ENCODE data around the gene DMD. TPM values are rescaled to one million over a fixed set of nuclear protein-coding genes. Genes with fewer than 3 reads are reported as not detected.

Gene DMD
- total RNA-seq, 1 donor from 2014 or later, result 2.5 TPM

DNA sequence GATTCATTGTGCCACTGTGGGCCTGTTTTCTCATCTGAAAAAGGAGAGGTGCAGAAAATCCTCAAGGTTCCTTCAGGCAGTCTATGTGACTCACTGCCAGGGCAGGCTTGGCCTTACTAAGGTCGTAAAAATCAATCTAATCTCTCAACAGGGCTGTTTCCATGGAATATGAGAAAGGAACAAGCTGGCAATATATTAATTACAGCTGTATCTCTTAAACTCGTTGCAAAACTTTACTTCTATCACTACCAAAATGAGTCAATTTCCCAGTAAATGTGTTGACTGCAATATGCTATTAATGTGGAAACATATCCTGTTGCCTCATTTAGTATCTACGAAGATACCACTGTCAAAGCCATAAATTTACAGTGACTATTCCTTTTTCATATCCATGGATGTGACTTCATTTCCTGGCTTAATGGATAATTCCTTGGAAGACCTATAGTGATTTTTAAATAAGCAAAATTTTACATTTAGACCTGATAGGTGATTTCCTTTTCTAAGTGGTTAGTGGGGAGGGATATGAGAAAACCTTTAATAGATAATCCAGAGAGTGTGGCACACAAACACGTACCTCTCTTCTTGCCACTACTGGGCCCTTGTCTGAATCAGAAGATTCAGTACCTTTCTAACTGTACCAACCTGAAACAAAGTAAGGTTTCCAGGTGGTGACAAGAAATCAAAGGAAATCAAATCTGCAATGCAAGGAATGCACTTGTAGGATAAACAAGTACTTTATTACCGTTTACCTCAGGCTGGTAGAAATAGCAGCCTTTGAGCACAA, 2012.1 kb downstream of the DMD start:
- H3K4me3 ChIP-seq (ENCODE audit: low read depth, low read length), result no peak overlapping the region
- no peak for DNase-seq (ENCODE audit: low read depth)
- no peaks in the 10 kb centered on the region for H3K36me3 ChIP-seq (ENCODE audit: control insufficient read depth, insufficient read depth, low read length)
- no peaks in the 10 kb centered on the region for H3K27me3 ChIP-seq (ENCODE audit: control insufficient read depth, insufficient read depth, low read length)
- TF ChIP-seq, protein P1, sequence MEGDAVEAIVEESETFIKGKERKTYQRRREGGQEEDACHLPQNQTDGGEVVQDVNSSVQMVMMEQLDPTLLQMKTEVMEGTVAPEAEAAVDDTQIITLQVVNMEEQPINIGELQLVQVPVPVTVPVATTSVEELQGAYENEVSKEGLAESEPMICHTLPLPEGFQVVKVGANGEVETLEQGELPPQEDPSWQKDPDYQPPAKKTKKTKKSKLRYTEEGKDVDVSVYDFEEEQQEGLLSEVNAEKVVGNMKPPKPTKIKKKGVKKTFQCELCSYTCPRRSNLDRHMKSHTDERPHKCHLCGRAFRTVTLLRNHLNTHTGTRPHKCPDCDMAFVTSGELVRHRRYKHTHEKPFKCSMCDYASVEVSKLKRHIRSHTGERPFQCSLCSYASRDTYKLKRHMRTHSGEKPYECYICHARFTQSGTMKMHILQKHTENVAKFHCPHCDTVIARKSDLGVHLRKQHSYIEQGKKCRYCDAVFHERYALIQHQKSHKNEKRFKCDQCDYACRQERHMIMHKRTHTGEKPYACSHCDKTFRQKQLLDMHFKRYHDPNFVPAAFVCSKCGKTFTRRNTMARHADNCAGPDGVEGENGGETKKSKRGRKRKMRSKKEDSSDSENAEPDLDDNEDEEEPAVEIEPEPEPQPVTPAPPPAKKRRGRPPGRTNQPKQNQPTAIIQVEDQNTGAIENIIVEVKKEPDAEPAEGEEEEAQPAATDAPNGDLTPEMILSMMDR (IDR thresholded peaks at IDR 0.05; ENCODE audit: insufficient read depth, low read length, poor library complexity, severe bottlenecking), result no peak

DNA sequence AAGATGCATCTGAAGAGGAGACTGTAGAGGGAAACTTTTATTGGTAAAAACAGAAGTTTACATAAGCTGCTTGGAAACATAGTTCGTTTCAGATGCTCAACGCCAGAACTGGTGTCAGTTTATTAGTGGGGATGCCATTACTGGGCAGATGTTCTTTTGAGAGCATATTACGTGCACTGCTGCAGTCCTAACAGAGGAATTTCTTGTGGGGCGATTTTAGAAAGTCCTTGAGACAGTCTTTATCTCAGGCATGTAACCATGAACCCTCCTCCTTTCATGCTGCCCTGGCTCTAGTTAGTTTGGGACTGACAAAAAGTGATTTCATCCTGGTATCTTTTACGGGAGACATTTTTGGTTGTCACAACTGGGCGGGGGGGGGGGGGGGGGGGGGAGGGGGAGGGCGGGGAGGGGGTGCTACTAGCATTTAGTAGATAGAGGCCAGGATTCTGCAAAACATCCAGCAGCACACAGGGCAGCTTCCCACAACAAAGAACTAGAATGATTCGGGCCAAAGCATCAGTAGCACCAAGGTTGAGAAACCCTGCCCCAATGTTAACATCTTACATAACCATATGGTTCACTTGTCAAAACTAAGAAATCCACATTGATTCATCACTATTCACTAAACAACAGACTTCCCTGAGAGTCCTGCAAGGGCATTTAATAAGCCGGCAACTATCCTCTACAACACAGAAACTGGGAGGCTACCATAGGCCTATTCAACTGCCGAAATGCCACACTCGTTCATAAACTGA, 2021.0 kb downstream of the DMD start:
- Histone ChIP-seq H3K27me3 (ENCODE audit: control insufficient read depth, insufficient read depth, low read length) (no peaks in the 10 kb centered on the region), H3K4me3 (ENCODE audit: low read depth, low read length) (no peak overlapping the region), H3K36me3 (ENCODE audit: control insufficient read depth, insufficient read depth, low read length) (no peaks in the 10 kb centered on the region)
- no peak for DNase-seq (ENCODE audit: low read depth)
- TF ChIP-seq, protein P1 (IDR thresholded peaks at IDR 0.05; ENCODE audit: insufficient read depth, low read length, poor library complexity, severe bottlenecking), result no peak

DNA sequence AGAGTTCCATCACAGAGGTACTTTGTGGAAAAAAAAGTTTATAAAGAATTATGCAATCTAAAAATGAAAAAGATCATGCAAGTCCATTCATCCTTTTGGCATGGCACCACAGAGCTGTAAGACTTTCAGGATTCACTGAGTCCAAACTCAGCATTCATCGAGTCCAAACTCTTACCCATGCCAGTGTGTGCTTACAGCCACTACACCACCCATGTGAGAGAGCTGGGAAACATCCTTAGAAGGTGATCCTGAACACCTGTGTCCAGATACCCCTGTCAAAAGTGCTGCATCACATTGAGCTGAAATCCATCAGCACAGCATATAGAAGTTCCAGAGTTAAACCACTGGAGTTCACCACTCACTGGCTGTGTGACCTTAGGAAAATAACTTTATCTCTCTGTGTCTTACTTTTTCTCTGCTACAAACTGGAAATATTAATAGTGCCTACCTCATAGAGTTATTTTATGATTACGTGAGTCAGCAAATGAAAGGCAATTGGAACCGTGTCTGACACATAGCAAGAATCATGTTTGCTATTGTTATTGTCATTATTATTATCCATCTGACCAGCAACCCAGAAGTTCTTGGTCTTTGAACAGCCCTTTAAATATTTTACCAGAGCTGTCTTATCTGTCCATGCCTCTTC, 2024.5 kb downstream of the DMD start:
- Histone ChIP-seq H3K27me3 (ENCODE audit: control insufficient read depth, insufficient read depth, low read length) (no peaks in the 10 kb centered on the region), H3K36me3 (ENCODE audit: control insufficient read depth, insufficient read depth, low read length) (no peaks in the 10 kb centered on the region), H3K4me3 (ENCODE audit: low read depth, low read length) (no peak overlapping the region)
- TF ChIP-seq, protein P1 (IDR thresholded peaks at IDR 0.05; ENCODE audit: insufficient read depth, low read length, poor library complexity, severe bottlenecking), result no peak
- no peak for DNase-seq (ENCODE audit: low read depth)

DNA sequence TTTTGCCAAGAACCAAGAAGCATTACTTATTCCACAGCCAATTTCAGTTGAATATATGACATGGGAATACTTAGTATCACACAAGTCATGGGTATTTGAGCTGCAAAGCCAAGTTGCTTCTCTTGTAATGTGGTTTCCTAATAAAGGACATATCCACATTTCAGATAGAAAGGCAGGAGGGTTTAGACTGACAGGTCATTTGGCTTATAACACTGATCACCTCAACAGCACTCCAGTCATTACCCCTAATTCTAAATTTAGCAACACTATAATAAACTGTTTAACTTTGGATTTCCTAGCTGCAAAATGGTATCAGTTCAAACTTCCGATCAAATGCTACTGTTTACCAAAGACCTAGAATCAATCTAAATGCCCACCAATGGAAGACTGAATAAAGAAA, 2025.5 kb downstream of the DMD start:
- H3K27me3 ChIP-seq (ENCODE audit: control insufficient read depth, insufficient read depth, low read length), result no peaks in the 10 kb centered on the region

DNA sequence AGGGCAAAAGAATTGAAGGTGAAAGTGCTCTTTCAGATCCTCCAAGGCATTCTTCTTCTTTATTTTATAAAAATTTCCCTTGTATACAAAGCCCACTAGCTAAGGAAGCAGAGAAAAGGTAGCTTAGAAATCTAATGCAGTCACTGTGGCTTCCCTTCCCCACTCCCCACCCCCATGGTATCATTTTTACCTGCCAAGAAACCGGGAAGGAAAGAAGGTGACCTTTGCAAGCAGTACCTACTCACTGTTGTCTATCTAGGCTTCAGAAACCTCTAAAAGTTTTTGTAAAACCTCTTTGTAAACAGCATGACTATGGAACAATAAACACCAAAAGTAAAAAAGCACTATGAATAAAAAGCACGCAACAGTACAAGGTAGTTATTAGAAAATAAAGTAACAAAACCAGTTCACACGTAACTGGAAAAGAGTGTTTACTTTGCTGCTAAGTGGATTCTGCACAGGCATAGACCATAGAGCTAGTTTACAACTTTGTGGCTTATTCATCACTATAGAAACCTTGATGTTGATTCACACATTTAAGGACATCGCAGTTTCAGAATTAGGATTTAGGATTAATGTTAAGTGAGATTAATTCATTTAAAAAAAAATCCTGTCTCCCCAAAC, 2029.9 kb downstream of the DMD start:
- Histone ChIP-seq H3K27me3 (ENCODE audit: control insufficient read depth, insufficient read depth, low read length) (no peaks in the 10 kb centered on the region), H3K36me3 (ENCODE audit: control insufficient read depth, insufficient read depth, low read length) (no peaks in the 10 kb centered on the region), H3K4me3 (ENCODE audit: low read depth, low read length) (no peak overlapping the region)
- DNase-seq (ENCODE audit: low read depth), result no peak
- TF ChIP-seq, protein P1 (IDR thresholded peaks at IDR 0.05; ENCODE audit: insufficient read depth, low read length, poor library complexity, severe bottlenecking), result no peak

More for the DNA sequence above, 2025.5 kb downstream of the DMD start:
- Histone ChIP-seq H3K4me3 (ENCODE audit: low read depth, low read length) (no peak overlapping the region), H3K36me3 (ENCODE audit: control insufficient read depth, insufficient read depth, low read length) (no peaks in the 10 kb centered on the region)
- TF ChIP-seq, protein P1 (IDR thresholded peaks at IDR 0.05; ENCODE audit: insufficient read depth, low read length, poor library complexity, severe bottlenecking), result no peak
- DNase-seq (ENCODE audit: low read depth), result no peak

Data from kidney epithelial cell (primary cell).